HG03280 (cell line): ENCODE results near the gene OPN1MW.
"Not testable (repeated sequence)": the region's sequence is repeated elsewhere in the genome, so short reads cannot be mapped to it uniquely, and the experiment has no call there.

Experiments used
- ATAC-seq: cut with Tn5 transposase; IDR thresholded peaks from one replicate; pipeline ENCODE4 v1.9.1; 2021; ENCODE audit warnings: mild to moderate bottlenecking, moderate library complexity; ENCODE audit not compliant: unreplicated experiment

Gene OPN1MW

GRCh38 chrX:154182296-154182695, at the start of gene OPN1MW:
Gene OPN1MW (plus strand): TSS chrX:154182596. CDS start chrX:154182678, 82 bp downstream.
- ATAC-seq = not testable (repeated sequence)

GRCh38 chrX:154135458-154136229, 46.8 kb upstream of the OPN1MW start:
- ATAC-seq = no peak

GRCh38 chrX:154136627-154137161, 45.7 kb upstream of the OPN1MW start:
- ATAC-seq = peak; percentile 58

GRCh38 chrX:154138857-154139256, 43.5 kb upstream of the OPN1MW start:
- no peak for ATAC-seq

- ATAC-seq = no peak
Measured at GRCh38 chrX:154140206-154140605, 42.2 kb upstream of the OPN1MW start.

- no peak for ATAC-seq
Measured at GRCh38 chrX:154140742-154141141, 41.7 kb upstream of the OPN1MW start.

- ATAC-seq = no peak
Measured at GRCh38 chrX:154142386-154142785, 40.0 kb upstream of the OPN1MW start.

GRCh38 chrX:154142950-154143745, 39.2 kb upstream of the OPN1MW start:
- ATAC-seq = no peak

GRCh38 chrX:154144010-154144409, 38.4 kb upstream of the OPN1MW start, which contains the start of gene OPN1LW:
Gene OPN1LW (plus strand): TSS chrX:154144243. CDS start chrX:154144284, 41 bp downstream.
- not testable (repeated sequence) for ATAC-seq

- ATAC-seq = not testable (repeated sequence)
Measured at GRCh38 chrX:154151030-154151429, 31.4 kb upstream of the OPN1MW start.

- not testable (repeated sequence) for ATAC-seq
Measured at GRCh38 chrX:154156221-154156620, 26.2 kb upstream of the OPN1MW start.

GRCh38 chrX:154157207-154157606, 25.2 kb upstream of the OPN1MW start:
- not testable (repeated sequence) for ATAC-seq

- ATAC-seq = not testable (repeated sequence)
Measured at GRCh38 chrX:154159345-154159744, 23.1 kb upstream of the OPN1MW start.

GRCh38 chrX:154164902-154165301, 17.5 kb upstream of the OPN1MW start:
- not testable (repeated sequence) for ATAC-seq

GRCh38 chrX:154168384-154168783, 14.0 kb upstream of the OPN1MW start:
- not testable (repeated sequence) for ATAC-seq

GRCh38 chrX:154172535-154172943, 9.9 kb upstream of the OPN1MW start:
- peak; percentile 74 for ATAC-seq

- ATAC-seq = not testable (repeated sequence)
Measured at GRCh38 chrX:154174356-154174755, 8.0 kb upstream of the OPN1MW start.

- not testable (repeated sequence) for ATAC-seq
Measured at GRCh38 chrX:154183794-154184193, 1.4 kb downstream of the OPN1MW start.

GRCh38 chrX:154192846-154193245, 10.4 kb downstream of the OPN1MW start:
- ATAC-seq = not testable (repeated sequence)

- ATAC-seq = not testable (repeated sequence)
Measured at GRCh38 chrX:154194316-154194715, 11.9 kb downstream of the OPN1MW start.

- ATAC-seq = not testable (repeated sequence)
Measured at GRCh38 chrX:154196466-154196865, 14.1 kb downstream of the OPN1MW start.
